OCI-M2 (cell line): ENCODE results near the gene TMEM187.

Experiments
- DNase-seq: peaks from one replicate; lab custom pipeline; 2025; ENCODE audit not compliant: unreplicated experiment; lab: John Stamatoyannopoulos, UW

Gene TMEM187

GRCh38 chrX:153972368-153973126, at the start of gene TMEM187:
TSS of gene TMEM187 (plus strand) at chrX:153972754. CDS start at chrX:153982063, 9,309 bp downstream.
- no peak for DNase-seq

- no peak for DNase-seq
Observed at GRCh38 chrX:153922932-153923857, 49.4 kb upstream of the TMEM187 start.

GRCh38 chrX:153924149-153924861, 48.2 kb upstream of the TMEM187 start:
- no peak for DNase-seq

GRCh38 chrX:153925387-153925738, 47.2 kb upstream of the TMEM187 start:
- DNase-seq = no peak

GRCh38 chrX:153925739-153926551, 46.6 kb upstream of the TMEM187 start, which contains the start of gene ARHGAP4:
TSS of gene ARHGAP4 (minus strand) at chrX:153926264. CDS start at chrX:153926202, 62 bp downstream.
- DNase-seq = no peak

- DNase-seq = no peak
Observed at GRCh38 chrX:153926552-153926857, 46.0 kb upstream of the TMEM187 start.

- no peak for DNase-seq
Observed at GRCh38 chrX:153926858-153927671, 45.5 kb upstream of the TMEM187 start.

- DNase-seq = no peak
Observed at GRCh38 chrX:153927672-153927921, 45.0 kb upstream of the TMEM187 start.

GRCh38 chrX:153927922-153928760, 44.4 kb upstream of the TMEM187 start:
- DNase-seq = peak; percentile 48

- no peak for DNase-seq
Observed at GRCh38 chrX:153928846-153929245, 43.7 kb upstream of the TMEM187 start.

- no peak for DNase-seq
Observed at GRCh38 chrX:153929576-153929975, 43.0 kb upstream of the TMEM187 start.

- no peak for DNase-seq
Observed at GRCh38 chrX:153930011-153930910, 42.3 kb upstream of the TMEM187 start.

- DNase-seq = no peak
Observed at GRCh38 chrX:153931151-153931550, 41.4 kb upstream of the TMEM187 start.

- no peak for DNase-seq
Observed at GRCh38 chrX:153931748-153932147, 40.8 kb upstream of the TMEM187 start.

GRCh38 chrX:153932220-153932915, 40.2 kb upstream of the TMEM187 start:
- DNase-seq = no peak

- DNase-seq = no peak
Observed at GRCh38 chrX:153933748-153934147, 38.8 kb upstream of the TMEM187 start.

- DNase-seq = no peak
Observed at GRCh38 chrX:153934148-153934761, 38.3 kb upstream of the TMEM187 start.
